Measurements from ENCODE around the gene ILDR1.

ILDR1 gene

GRCh38 chr3:122033023-122033422, 11.0 kb upstream of the ILDR1 start:
- no peak for DNase-seq
- H3K27ac Mint-ChIP-seq = no peak overlapping the region
- H3K9me3 Mint-ChIP-seq = peaks cover 33% of the 10 kb centered on the region
- H3K27me3 Mint-ChIP-seq (ENCODE audit: low read depth, poor library complexity) = no peaks in the 10 kb centered on the region
- no peaks in the 10 kb centered on the region for H3K4me1 Mint-ChIP-seq
- H3K36me3 Mint-ChIP-seq (ENCODE audit: low read depth) = no peaks in the 10 kb centered on the region
- TF ChIP-seq CTCF (IDR thresholded peaks at IDR 0.05) = no peak
- H3K4me3 Mint-ChIP-seq = no peak overlapping the region

GRCh38 chr3:122032531-122032930, 10.5 kb upstream of the ILDR1 start:
- no peak for DNase-seq
- Mint-ChIP-seq H3K9me3 (peaks cover 28% of the 10 kb centered on the region), H3K36me3 (ENCODE audit: low read depth) (no peaks in the 10 kb centered on the region), H3K4me3 (no peak overlapping the region), H3K27me3 (ENCODE audit: low read depth, poor library complexity) (no peaks in the 10 kb centered on the region), H3K27ac (no peak overlapping the region), H3K4me1 (no peaks in the 10 kb centered on the region)
- no peak for TF ChIP-seq CTCF (IDR thresholded peaks at IDR 0.05)

GRCh38 chr3:122031123-122031468, 9.0 kb upstream of the ILDR1 start:
- no peak overlapping the region for H3K27ac Mint-ChIP-seq
- no peak overlapping the region for H3K4me3 Mint-ChIP-seq
- H3K27me3 Mint-ChIP-seq (ENCODE audit: low read depth, poor library complexity) = no peaks in the 10 kb centered on the region
- no peak for TF ChIP-seq CTCF (IDR thresholded peaks at IDR 0.05)
- peaks cover 16% of the 10 kb centered on the region for H3K9me3 Mint-ChIP-seq
- no peak for DNase-seq
- H3K36me3 Mint-ChIP-seq (ENCODE audit: low read depth) = no peaks in the 10 kb centered on the region
- H3K4me1 Mint-ChIP-seq = no peaks in the 10 kb centered on the region

GRCh38 chr3:122030381-122031122, 8.5 kb upstream of the ILDR1 start:
- no peak overlapping the region for H3K27ac Mint-ChIP-seq
- no peaks in the 10 kb centered on the region for H3K27me3 Mint-ChIP-seq (ENCODE audit: low read depth, poor library complexity)
- DNase-seq = no peak
- H3K9me3 Mint-ChIP-seq = peaks cover 11% of the 10 kb centered on the region
- no peak for TF ChIP-seq CTCF (IDR thresholded peaks at IDR 0.05)
- no peak overlapping the region for H3K4me3 Mint-ChIP-seq
- no peaks in the 10 kb centered on the region for H3K36me3 Mint-ChIP-seq (ENCODE audit: low read depth)
- H3K4me1 Mint-ChIP-seq = no peaks in the 10 kb centered on the region

GRCh38 chr3:122025296-122025695, 3.2 kb upstream of the ILDR1 start:
- no peak for TF ChIP-seq CTCF (IDR thresholded peaks at IDR 0.05)
- H3K4me3 Mint-ChIP-seq = no peak overlapping the region
- H3K9me3 Mint-ChIP-seq = no peaks in the 10 kb centered on the region
- DNase-seq = no peak
- H3K36me3 Mint-ChIP-seq (ENCODE audit: low read depth) = no peaks in the 10 kb centered on the region
- peaks cover 9% of the 10 kb centered on the region for H3K4me1 Mint-ChIP-seq
- H3K27ac Mint-ChIP-seq = no peak overlapping the region
- peaks cover 38% of the 10 kb centered on the region for H3K27me3 Mint-ChIP-seq (ENCODE audit: low read depth, poor library complexity)

GRCh38 chr3:122024800-122025199, 2.8 kb upstream of the ILDR1 start:
- H3K27me3 Mint-ChIP-seq (ENCODE audit: low read depth, poor library complexity) = peaks cover 43% of the 10 kb centered on the region
- DNase-seq = no peak
- no peak for TF ChIP-seq CTCF (IDR thresholded peaks at IDR 0.05)
- peaks cover 9% of the 10 kb centered on the region for H3K4me1 Mint-ChIP-seq
- no peaks in the 10 kb centered on the region for H3K36me3 Mint-ChIP-seq (ENCODE audit: low read depth)
- H3K27ac Mint-ChIP-seq = no peak overlapping the region
- no peak overlapping the region for H3K4me3 Mint-ChIP-seq
- no peaks in the 10 kb centered on the region for H3K9me3 Mint-ChIP-seq
